Measurements from ENCODE around the gene RBM26.
A peak's percentile ranks its signal among the peaks of the same experiment; 100 is the strongest.

The RBM26 gene

GRCh38 chr13:79423801-79424642 lies 18.0 kb upstream of the RBM26 start:
- Histone ChIP-seq H3K36me3 (ENCODE audit: control insufficient read depth, insufficient read depth, low read length) (no peaks in the 10 kb centered on the region), H3K27ac (ENCODE audit: low read depth, low read length, severe bottlenecking) (no peak overlapping the region), H3K4me3 (ENCODE audit: extremely low read depth, insufficient read depth, low read length, poor library complexity, severe bottlenecking) (no peak overlapping the region), H3K4me1 (ENCODE audit: control insufficient read depth, insufficient read depth, low read length, poor library complexity, severe bottlenecking) (no peaks in the 10 kb centered on the region), H3K9me3 (ENCODE audit: control insufficient read depth, low read length) (no peaks in the 10 kb centered on the region)
- WGBS, 2 experiments (ENCODE audit: insufficient coverage in 2 of 2), result no CpG with 5 or more reads among the region's 2 CpGs

DNA sequence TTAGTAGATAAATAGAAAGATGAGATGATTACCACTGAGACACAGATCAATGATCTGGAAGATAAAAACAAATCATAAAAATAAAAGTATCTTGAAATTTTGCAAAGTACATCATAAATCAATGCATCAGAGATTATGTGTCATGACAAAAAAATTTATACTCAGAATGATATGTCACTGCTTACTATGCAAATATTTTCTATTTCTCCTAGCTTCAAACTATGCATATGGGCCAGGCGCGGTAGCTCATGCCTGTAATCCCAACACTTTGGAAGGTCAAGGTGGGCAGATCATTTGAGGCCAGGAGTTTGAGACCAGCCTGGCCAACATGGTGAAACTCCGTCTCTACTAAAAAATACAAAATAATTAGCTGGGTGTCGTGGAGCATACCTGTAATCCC lies 17.3 kb upstream of the RBM26 start:
- no peaks in the 10 kb centered on the region for H3K9me3 ChIP-seq (ENCODE audit: control insufficient read depth, low read length)
- no peaks in the 10 kb centered on the region for H3K36me3 ChIP-seq (ENCODE audit: control insufficient read depth, insufficient read depth, low read length)
- WGBS, 2 experiments (ENCODE audit: insufficient coverage in 2 of 2), result 83 to 90% methylated on average over 2 to 3 of the region's 4 CpGs
- H3K4me3 ChIP-seq (ENCODE audit: extremely low read depth, insufficient read depth, low read length, poor library complexity, severe bottlenecking), result no peak overlapping the region
- no peaks in the 10 kb centered on the region for H3K4me1 ChIP-seq (ENCODE audit: control insufficient read depth, insufficient read depth, low read length, poor library complexity, severe bottlenecking)
- H3K27ac ChIP-seq (ENCODE audit: low read depth, low read length, severe bottlenecking), result no peak overlapping the region

DNA sequence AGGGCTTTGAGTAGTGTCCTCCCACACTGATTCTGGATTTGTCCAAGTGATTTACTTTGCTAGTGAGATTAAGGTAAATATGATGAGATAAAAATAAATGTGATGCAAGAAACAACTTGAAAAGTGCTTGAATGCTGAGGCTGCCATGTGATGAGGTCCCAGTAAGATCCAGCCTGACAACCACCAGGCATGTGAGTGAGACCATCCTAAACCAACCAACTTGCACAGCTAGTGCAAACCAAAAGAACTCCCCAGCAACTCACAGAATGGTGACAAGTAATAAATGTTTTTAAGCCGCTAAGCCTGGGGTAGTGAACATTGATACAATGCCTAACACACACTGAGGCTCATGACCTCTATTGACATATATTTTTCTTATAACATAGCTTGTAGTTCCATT lies 13.3 kb upstream of the RBM26 start:
- H3K4me1 ChIP-seq (ENCODE audit: control insufficient read depth, insufficient read depth, low read length, poor library complexity, severe bottlenecking), result no peaks in the 10 kb centered on the region
- H3K4me3 ChIP-seq (ENCODE audit: extremely low read depth, insufficient read depth, low read length, poor library complexity, severe bottlenecking), result no peak overlapping the region
- H3K36me3 ChIP-seq (ENCODE audit: control insufficient read depth, insufficient read depth, low read length), result peaks cover 3% of the 10 kb centered on the region
- no peaks in the 10 kb centered on the region for H3K9me3 ChIP-seq (ENCODE audit: control insufficient read depth, low read length)
- no CpG with 5 or more reads among the region's 1 CpG for WGBS, 2 experiments (ENCODE audit: insufficient coverage in 2 of 2)
- no peak overlapping the region for H3K27ac ChIP-seq (ENCODE audit: low read depth, low read length, severe bottlenecking)

DNA sequence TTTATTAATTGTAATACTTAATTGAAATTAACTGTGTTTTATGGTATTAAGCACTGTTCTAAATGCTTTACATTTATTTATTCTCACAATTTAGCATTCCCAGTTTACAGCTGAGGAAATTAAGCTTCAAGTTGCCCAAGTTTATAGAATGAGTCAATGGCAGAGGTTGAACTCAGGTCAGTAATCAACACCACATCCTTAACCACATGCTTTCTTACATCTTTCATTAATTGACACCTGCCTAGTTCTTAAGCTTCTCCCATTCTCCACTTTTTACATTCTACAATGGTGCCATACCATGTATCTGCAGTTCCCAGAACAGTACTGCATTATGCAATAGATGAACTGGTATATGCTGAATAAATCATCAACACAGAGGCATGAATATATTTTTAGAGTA lies 11.7 kb upstream of the RBM26 start:
- Histone ChIP-seq H3K27ac (ENCODE audit: low read depth, low read length, severe bottlenecking) (no peak overlapping the region), H3K9me3 (ENCODE audit: control insufficient read depth, low read length) (no peaks in the 10 kb centered on the region), H3K4me1 (ENCODE audit: control insufficient read depth, insufficient read depth, low read length, poor library complexity, severe bottlenecking) (no peaks in the 10 kb centered on the region), H3K4me3 (ENCODE audit: extremely low read depth, insufficient read depth, low read length, poor library complexity, severe bottlenecking) (no peak overlapping the region), H3K36me3 (ENCODE audit: control insufficient read depth, insufficient read depth, low read length) (peaks cover 3% of the 10 kb centered on the region)

DNA sequence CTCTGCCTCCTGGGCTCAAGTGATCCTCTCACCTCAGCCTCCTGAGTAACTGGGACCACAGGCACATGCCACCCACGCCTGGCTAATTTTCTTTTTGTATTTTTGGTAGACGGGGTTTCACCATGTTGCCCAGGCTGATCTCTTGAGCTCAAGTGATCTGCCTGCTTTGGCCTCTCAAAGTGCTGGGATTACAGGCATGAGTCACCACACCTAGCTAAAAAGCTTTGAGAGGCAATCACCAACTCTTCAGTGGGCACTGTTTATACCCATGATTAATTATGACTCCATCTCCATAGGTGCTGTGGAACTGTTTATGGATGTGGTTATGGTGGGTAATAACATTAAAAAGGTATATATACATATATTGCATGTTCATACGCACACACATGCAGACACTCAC lies 7.5 kb upstream of the RBM26 start:
- no peaks in the 10 kb centered on the region for H3K4me1 ChIP-seq (ENCODE audit: control insufficient read depth, insufficient read depth, low read length, poor library complexity, severe bottlenecking)
- no peak overlapping the region for H3K27ac ChIP-seq (ENCODE audit: low read depth, low read length, severe bottlenecking)
- H3K36me3 ChIP-seq (ENCODE audit: control insufficient read depth, insufficient read depth, low read length), result peaks cover 3% of the 10 kb centered on the region
- no peaks in the 10 kb centered on the region for H3K9me3 ChIP-seq (ENCODE audit: control insufficient read depth, low read length)
- H3K4me3 ChIP-seq (ENCODE audit: extremely low read depth, insufficient read depth, low read length, poor library complexity, severe bottlenecking), result no peak overlapping the region
- WGBS, 2 experiments (ENCODE audit: insufficient coverage in 2 of 2), result 93 to 100% methylated on average over 2 of the region's 3 CpGs

- Histone ChIP-seq H3K27ac (ENCODE audit: low read depth, low read length, severe bottlenecking) (no peak overlapping the region), H3K4me1 (ENCODE audit: control insufficient read depth, insufficient read depth, low read length, poor library complexity, severe bottlenecking) (no peaks in the 10 kb centered on the region), H3K4me3 (ENCODE audit: extremely low read depth, insufficient read depth, low read length, poor library complexity, severe bottlenecking) (no peak overlapping the region), H3K36me3 (ENCODE audit: control insufficient read depth, insufficient read depth, low read length) (no peaks in the 10 kb centered on the region), H3K9me3 (ENCODE audit: control insufficient read depth, low read length) (no peaks in the 10 kb centered on the region)
- WGBS, 2 experiments (ENCODE audit: insufficient coverage in 2 of 2), result 71 to 90% methylated on average over 2 of the region's 4 CpGs
Measured at GRCh38 chr13:79409828-79410227, 3.8 kb upstream of the RBM26 start.

DNA sequence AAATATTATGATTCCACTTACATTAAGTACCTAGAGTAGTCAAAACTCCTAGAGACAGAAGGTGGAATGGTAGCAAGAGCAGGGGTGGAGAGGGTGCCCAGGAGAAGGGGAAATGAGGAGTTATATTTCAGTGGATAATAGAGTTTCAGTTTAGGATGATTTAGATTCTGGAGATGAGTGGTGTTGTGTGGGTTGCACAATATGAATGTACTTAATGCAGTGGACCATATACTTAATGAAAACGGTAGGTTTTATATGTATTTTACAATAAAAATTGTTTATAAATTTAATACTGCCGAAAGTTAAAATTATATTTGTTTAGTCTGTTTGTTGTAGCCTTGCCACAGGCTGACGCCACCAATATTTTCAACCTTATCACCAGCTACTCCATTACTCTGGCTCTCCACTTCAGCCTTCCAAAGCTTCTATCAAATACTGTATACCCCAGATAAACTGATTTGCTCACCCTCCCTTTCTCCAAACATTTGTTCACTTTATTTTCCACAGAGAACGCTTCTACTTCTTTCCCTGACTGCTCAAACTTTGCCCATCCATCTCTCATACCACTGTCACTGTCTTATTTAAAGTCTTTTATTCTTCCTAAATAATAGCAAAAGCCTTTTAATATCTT lies 1.4 kb upstream of the RBM26 start:
- Histone ChIP-seq H3K4me3 (ENCODE audit: extremely low read depth, insufficient read depth, low read length, poor library complexity, severe bottlenecking) (peak overlapping the region; percentile 90), H3K4me1 (ENCODE audit: control insufficient read depth, insufficient read depth, low read length, poor library complexity, severe bottlenecking) (peaks cover 8% of the 10 kb centered on the region), H3K27ac (ENCODE audit: low read depth, low read length, severe bottlenecking) (no peak overlapping the region), H3K9me3 (ENCODE audit: control insufficient read depth, low read length) (no peaks in the 10 kb centered on the region), H3K36me3 (ENCODE audit: control insufficient read depth, insufficient read depth, low read length) (no peaks in the 10 kb centered on the region)
- WGBS, 2 experiments (ENCODE audit: insufficient coverage in 2 of 2), result 93 to 100% methylated on average over 1 to 2 of the region's 4 CpGs

GRCh38 chr13:79406597-79406908 lies 498 bp upstream of the RBM26 start:
- H3K9me3 ChIP-seq (ENCODE audit: control insufficient read depth, low read length), result no peaks in the 10 kb centered on the region
- H3K27ac ChIP-seq (ENCODE audit: low read depth, low read length, severe bottlenecking), result peak overlapping the region; percentile 96
- 0% methylated on average over 2 of the region's 4 CpGs for WGBS, 2 experiments (ENCODE audit: insufficient coverage in 2 of 2)
- H3K36me3 ChIP-seq (ENCODE audit: control insufficient read depth, insufficient read depth, low read length), result peaks cover 1% of the 10 kb centered on the region
- peaks cover 8% of the 10 kb centered on the region for H3K4me1 ChIP-seq (ENCODE audit: control insufficient read depth, insufficient read depth, low read length, poor library complexity, severe bottlenecking)
- H3K4me3 ChIP-seq (ENCODE audit: extremely low read depth, insufficient read depth, low read length, poor library complexity, severe bottlenecking), result peak overlapping the region; percentile 90

GRCh38 chr13:79405501-79405830 lies 589 bp downstream of the RBM26 start:
- H3K36me3 ChIP-seq (ENCODE audit: control insufficient read depth, insufficient read depth, low read length), result peaks cover 6% of the 10 kb centered on the region
- peak overlapping the region; percentile 90 for H3K4me3 ChIP-seq (ENCODE audit: extremely low read depth, insufficient read depth, low read length, poor library complexity, severe bottlenecking)
- H3K4me1 ChIP-seq (ENCODE audit: control insufficient read depth, insufficient read depth, low read length, poor library complexity, severe bottlenecking), result peaks cover 8% of the 10 kb centered on the region
- WGBS, 2 experiments (ENCODE audit: insufficient coverage in 2 of 2), result 0% methylated on average over 15 of the region's 19 CpGs
- H3K9me3 ChIP-seq (ENCODE audit: control insufficient read depth, low read length), result no peaks in the 10 kb centered on the region
- H3K27ac ChIP-seq (ENCODE audit: low read depth, low read length, severe bottlenecking), result peak overlapping the region; percentile 96

- 10% methylated on average over 2 of the region's 10 CpGs; no CpG with 5 or more reads in 1 of the 2 experiments for WGBS, 2 experiments (ENCODE audit: insufficient coverage in 2 of 2)
- H3K4me3 ChIP-seq (ENCODE audit: extremely low read depth, insufficient read depth, low read length, poor library complexity, severe bottlenecking), result peak overlapping the region; percentile 90
- no peak overlapping the region for H3K27ac ChIP-seq (ENCODE audit: low read depth, low read length, severe bottlenecking)
- H3K9me3 ChIP-seq (ENCODE audit: control insufficient read depth, low read length), result no peaks in the 10 kb centered on the region
- peaks cover 8% of the 10 kb centered on the region for H3K4me1 ChIP-seq (ENCODE audit: control insufficient read depth, insufficient read depth, low read length, poor library complexity, severe bottlenecking)
- H3K36me3 ChIP-seq (ENCODE audit: control insufficient read depth, insufficient read depth, low read length), result peaks cover 9% of the 10 kb centered on the region
Measured at GRCh38 chr13:79404985-79405384, 1.1 kb downstream of the RBM26 start.

- no peaks in the 10 kb centered on the region for H3K9me3 ChIP-seq (ENCODE audit: control insufficient read depth, low read length)
- no peak overlapping the region for H3K27ac ChIP-seq (ENCODE audit: low read depth, low read length, severe bottlenecking)
- H3K4me3 ChIP-seq (ENCODE audit: extremely low read depth, insufficient read depth, low read length, poor library complexity, severe bottlenecking), result peak overlapping the region; percentile 90
- WGBS, 2 experiments (ENCODE audit: insufficient coverage in 2 of 2), result 29 to 54% methylated on average over 1 of the region's 1 CpG
- peaks cover 15% of the 10 kb centered on the region for H3K36me3 ChIP-seq (ENCODE audit: control insufficient read depth, insufficient read depth, low read length)
- peaks cover 8% of the 10 kb centered on the region for H3K4me1 ChIP-seq (ENCODE audit: control insufficient read depth, insufficient read depth, low read length, poor library complexity, severe bottlenecking)
Measured at GRCh38 chr13:79404361-79404760, 1.7 kb downstream of the RBM26 start.

Measured in mesodermal cell (in vitro differentiated cells).